ENCODE data around the gene SORCS2.

GRCh38 chr4:7618361-7618760, 426.0 kb downstream of the SORCS2 start:
- TF ChIP-seq GATA2 (IDR thresholded peaks at IDR 0.05; ENCODE audit: low read depth, low read length) (no peak), GATA3 (IDR thresholded peaks at IDR 0.05; ENCODE audit: low read depth, low read length) (no peak)

All from SH-SY5Y (cell line).